HFF-Myc (cell line): Measurements from ENCODE around the gene KITLG.
"Not testable (repeated sequence)": the region's sequence is repeated elsewhere in the genome, so short reads cannot be mapped to it uniquely, and the experiment has no call there.

Source experiments
- DNase-seq: peaks from one replicate; pipeline ENCODE4 v3.0.0-alpha.2; 2011; ENCODE audit warnings: low read depth; ENCODE audit errors: extremely low read depth
- H3K4me3 ChIP-seq: replicated peaks from 2 replicates; pipeline ENCODE4 v1.5.1; 2011; ENCODE audit warnings: low read depth, mild to moderate bottlenecking, control low read depth, low read length
- TF ChIP-seq, protein P1 (sequence below): IDR thresholded peaks from 2 replicates; pipeline ENCODE4 v1.5.1; 2012; ENCODE audit warnings: mild to moderate bottlenecking, low read depth, low read length, control low read depth; ENCODE audit errors: missing control alignments

Gene KITLG

DNA sequence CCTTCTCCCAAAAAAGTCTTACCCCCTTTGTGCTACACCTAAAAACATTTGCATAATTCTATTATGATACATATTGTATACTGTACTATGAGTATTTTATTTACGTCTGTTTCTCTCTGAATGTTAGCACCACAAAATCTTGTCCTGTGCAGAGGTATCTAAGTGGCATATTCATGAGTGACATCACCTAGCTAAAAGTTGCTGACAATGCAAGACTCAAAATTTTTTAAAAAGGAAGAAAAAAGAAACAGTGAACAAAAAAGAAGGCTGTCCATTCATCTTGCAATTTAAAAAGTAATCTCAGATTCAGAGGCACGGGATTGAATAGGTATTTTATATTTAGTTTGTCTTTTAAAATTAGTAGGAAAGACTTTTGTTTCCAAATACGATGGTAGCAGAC, 69.4 kb downstream of the KITLG start:
- no peak overlapping the region for H3K4me3 ChIP-seq
- DNase-seq: no peak
- TF ChIP-seq, protein P1, sequence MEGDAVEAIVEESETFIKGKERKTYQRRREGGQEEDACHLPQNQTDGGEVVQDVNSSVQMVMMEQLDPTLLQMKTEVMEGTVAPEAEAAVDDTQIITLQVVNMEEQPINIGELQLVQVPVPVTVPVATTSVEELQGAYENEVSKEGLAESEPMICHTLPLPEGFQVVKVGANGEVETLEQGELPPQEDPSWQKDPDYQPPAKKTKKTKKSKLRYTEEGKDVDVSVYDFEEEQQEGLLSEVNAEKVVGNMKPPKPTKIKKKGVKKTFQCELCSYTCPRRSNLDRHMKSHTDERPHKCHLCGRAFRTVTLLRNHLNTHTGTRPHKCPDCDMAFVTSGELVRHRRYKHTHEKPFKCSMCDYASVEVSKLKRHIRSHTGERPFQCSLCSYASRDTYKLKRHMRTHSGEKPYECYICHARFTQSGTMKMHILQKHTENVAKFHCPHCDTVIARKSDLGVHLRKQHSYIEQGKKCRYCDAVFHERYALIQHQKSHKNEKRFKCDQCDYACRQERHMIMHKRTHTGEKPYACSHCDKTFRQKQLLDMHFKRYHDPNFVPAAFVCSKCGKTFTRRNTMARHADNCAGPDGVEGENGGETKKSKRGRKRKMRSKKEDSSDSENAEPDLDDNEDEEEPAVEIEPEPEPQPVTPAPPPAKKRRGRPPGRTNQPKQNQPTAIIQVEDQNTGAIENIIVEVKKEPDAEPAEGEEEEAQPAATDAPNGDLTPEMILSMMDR: no peak

DNA sequence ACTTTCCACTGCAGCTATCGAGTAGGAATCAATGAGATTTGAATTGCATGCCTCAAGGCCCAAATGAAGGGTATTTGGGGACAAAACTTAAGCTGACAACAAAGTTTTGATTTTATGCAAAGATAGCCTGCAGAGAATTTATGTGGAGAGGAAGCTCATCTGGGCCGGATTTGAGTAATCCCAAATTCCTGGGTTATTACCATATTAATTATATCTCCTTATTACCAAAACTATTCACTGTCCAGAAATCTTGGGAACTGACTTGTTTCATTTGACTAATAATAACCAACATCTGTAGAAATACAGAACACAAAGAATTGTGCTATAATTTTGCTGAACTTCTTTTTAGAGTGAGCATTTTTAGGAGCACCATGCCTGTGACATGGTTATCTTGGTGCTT, 70.4 kb downstream of the KITLG start:
- no peak overlapping the region for H3K4me3 ChIP-seq
- TF ChIP-seq, protein P1: no peak
- DNase-seq: no peak

DNA sequence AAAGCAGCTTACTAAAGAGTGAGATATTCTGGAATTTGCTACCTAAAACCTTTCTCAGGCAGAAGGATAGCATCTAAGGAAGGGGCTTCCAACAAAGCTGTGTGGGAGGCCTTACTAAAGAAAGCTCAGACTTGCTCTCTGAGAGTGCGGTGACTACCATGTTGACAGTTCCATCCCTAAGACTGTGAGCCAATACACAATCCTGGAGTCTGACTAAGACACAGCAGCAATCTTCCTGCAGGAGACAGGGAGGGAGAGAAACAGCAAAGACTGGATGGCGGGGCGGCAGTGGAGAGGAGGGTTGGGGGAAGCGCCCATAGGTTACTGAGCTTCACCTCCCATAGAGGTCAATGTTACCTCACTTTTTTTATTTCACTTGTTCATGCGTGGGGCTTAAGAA, 70.9 kb downstream of the KITLG start:
- DNase-seq: no peak
- TF ChIP-seq, protein P1: no peak
- no peak overlapping the region for H3K4me3 ChIP-seq

DNA sequence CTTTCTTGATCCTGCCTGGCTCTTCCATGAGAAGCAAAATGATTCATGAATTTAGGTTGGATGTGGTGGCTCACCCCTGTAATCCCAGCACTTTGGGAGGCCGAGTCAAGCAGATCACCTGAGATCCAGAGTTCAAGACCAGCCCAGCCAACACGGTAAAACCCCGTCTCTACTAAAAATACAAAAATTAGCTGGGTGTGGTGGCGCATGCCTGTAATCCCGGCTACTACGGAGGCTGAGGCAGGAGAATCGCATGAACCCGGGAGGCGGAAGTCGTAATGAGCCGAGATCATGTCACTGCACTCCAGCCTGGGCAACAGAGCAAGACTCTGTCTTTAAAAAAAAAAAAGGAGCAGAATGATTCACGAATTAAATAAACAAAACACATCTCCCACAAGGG, 72.4 kb downstream of the KITLG start:
- not testable (repeated sequence) for H3K4me3 ChIP-seq, DNase-seq

DNA sequence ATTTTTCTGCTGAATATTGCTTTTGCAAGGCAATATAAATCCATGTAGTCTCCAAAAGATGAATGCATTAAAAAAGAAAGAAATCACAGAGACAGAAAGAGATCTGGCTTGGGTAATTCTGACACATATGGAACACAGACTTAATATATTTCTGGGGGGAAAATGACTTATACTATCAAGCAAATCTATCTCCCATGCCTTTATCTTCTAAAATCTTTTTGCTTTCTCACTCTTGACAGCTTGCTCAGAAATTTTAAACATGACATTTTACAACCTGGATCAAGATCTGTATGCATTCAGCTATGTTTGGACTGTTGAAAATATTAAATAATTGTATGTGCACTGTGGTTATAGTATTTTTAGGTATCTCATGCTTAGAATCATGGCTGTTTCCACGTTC, 73.0 kb downstream of the KITLG start:
- TF ChIP-seq, protein P1: no peak
- H3K4me3 ChIP-seq: no peak overlapping the region
- DNase-seq: no peak

DNA sequence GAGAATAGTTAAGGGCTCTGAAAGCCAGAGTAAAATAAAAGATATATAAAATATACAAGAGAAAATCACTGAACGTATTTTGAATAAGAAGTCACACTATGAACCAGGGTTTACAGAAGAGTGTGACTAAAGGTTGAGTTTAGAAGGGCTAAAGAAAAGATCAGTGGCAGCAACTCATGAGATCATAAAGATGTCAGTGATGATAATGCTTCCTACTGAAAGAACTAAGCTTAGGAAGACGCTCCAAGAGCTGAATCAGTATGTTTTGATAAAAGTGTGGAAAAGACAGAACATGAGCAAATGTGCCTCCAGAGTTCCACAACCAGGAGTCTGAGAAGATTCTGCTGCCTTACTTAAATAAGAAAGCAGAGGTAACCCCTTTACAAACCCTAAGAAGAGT, 74.6 kb downstream of the KITLG start:
- H3K4me3 ChIP-seq: no peak overlapping the region
- TF ChIP-seq, protein P1: no peak
- no peak for DNase-seq

DNA sequence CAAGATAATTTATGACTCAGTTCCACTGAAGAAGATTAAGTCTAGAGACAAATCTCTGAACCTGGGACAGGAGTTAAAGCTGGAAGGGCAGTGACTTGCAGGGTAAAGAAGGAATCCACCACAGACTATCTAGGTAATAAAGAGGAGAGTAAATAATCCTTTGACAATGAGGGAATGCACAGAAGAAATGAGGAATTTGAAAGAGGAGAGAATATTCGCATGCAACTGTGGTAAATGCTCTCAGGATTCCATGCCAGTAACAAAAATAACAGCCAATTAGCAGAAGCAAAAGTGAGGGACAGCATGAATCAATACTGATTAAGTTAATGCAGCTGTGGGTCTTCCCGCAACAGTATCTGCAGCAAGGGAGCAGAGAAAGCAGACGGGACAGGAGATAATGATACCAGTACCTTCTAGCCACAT, 77.0 kb downstream of the KITLG start:
- H3K4me3 ChIP-seq: no peak overlapping the region
- TF ChIP-seq, protein P1: no peak
- no peak for DNase-seq
